SK-N-SH (cell line): Measurements from ENCODE around the gene DGCR6. TPM values are rescaled to one million over a fixed set of nuclear protein-coding genes. Genes with fewer than 3 reads are reported as not detected.
"Not testable (repeated sequence)": the region's sequence is repeated elsewhere in the genome, so short reads cannot be mapped to it uniquely, and the experiment has no call there.

Experiments
- CTCF ChIA-PET: fragments of 300-600, 350-600 bp; formaldehyde crosslinking; extraction: SDS; loops from one replicate; lab custom pipeline; 2021; lab: Yijun Ruan, JAX
- POLR2A ChIA-PET: fragments of 350-600 bp; sonication (Branson Sonifier 250); formaldehyde crosslinking; extraction: SDS; loops from one replicate; lab custom pipeline; 2020; ENCODE audit warnings: antibody characterized with exemption, inconsistent platforms; lab: Yijun Ruan, JAX
- DNase-seq: peaks from one replicate; pipeline ENCODE4 v3.0.0; 2012
- H2AFZ ChIP-seq: fragments of 200-600 bp; sonication (generic); 2 replicates; pipeline ENCODE4 v1.8.1; 2016; ENCODE audit warnings: antibody characterized with exemption, mild to moderate bottlenecking, low read depth
- H3F3A ChIP-seq: fragments of 200-600 bp; sonication (generic); replicated peaks from 2 replicates; pipeline ENCODE3; 2016; ENCODE audit warnings: antibody characterized with exemption, mild to moderate bottlenecking; ENCODE audit not compliant: insufficient read depth
- H3K27ac ChIP-seq, 2 experiments: fragments of 200-500 bp in 1 of 2; fragments of 200-600 bp in 1 of 2; sonication (Bioruptor generic) in 1 of 2; sonication (generic), shearing (Covaris generic) in 1 of 2; 2 replicates each; pipeline versions ENCODE4 v1.5.1 to v1.6.1; 2014 to 2016; ENCODE audit warnings: low read depth in 2 of 2, inconsistent platforms in 1 of 2, low read length in 1 of 2, mild to moderate bottlenecking in 1 of 2, mixed read lengths in 1 of 2
- H3K27me3 ChIP-seq: fragments of 200-600 bp; sonication (generic), shearing (Covaris generic); 2 replicates; pipeline ENCODE4 v1.6.1; 2016; ENCODE audit warnings: mixed run types; ENCODE audit not compliant: insufficient read depth
- H3K36me3 ChIP-seq, 2 experiments: fragments of 200-500 bp in 1 of 2; fragments of 200-600 bp in 1 of 2; sonication (Bioruptor generic) in 1 of 2; sonication (generic) in 1 of 2; replicated peaks in 1 of 2; 2 replicates each; pipeline versions ENCODE3 to v1.5.1; 2014 to 2016; ENCODE audit warnings: low read length in 1 of 2, mild to moderate bottlenecking in 1 of 2; ENCODE audit not compliant: insufficient read depth in 2 of 2, control insufficient read depth in 1 of 2
- H3K4me1 ChIP-seq, 2 experiments: fragments of 200-500 bp in 1 of 2; fragments of 200-600 bp in 1 of 2; sonication (Bioruptor generic) in 1 of 2; sonication (generic), shearing (Covaris generic) in 1 of 2; 2 replicates each; pipeline versions ENCODE4 v1.5.1 to v1.6.1; 2014 to 2016; ENCODE audit warnings: low read depth in 1 of 2, low read length in 1 of 2, mixed run types in 1 of 2; ENCODE audit not compliant: insufficient read depth in 2 of 2, control insufficient read depth in 1 of 2
- H3K4me2 ChIP-seq: fragments of 200-600 bp; sonication (generic), shearing (Covaris generic); 2 replicates; pipeline ENCODE4 v1.6.1; 2017; ENCODE audit warnings: mixed run types
- H3K4me3 ChIP-seq, 2 experiments: fragments of 200-500 bp in 1 of 2; fragments of 200-600 bp in 1 of 2; sonication (Bioruptor generic) in 1 of 2; sonication (generic), shearing (Covaris generic) in 1 of 2; 2 replicates each; pipeline versions ENCODE4 v1.5.1 to v1.8.1; 2014 to 2016; ENCODE audit warnings: low read depth in 2 of 2, inconsistent platforms in 1 of 2, low read length in 1 of 2, mild to moderate bottlenecking in 1 of 2, mixed read lengths in 1 of 2, moderate library complexity in 1 of 2
- H3K79me2 ChIP-seq: fragments of 200-600 bp; sonication (generic); 2 replicates; pipeline ENCODE4 v1.8.1; 2017; ENCODE audit warnings: mild to moderate bottlenecking; ENCODE audit not compliant: insufficient read depth
- H3K9ac ChIP-seq: fragments of 200-600 bp; sonication (generic); 2 replicates; pipeline ENCODE4 v1.6.1; 2017; ENCODE audit warnings: mixed run types
- H3K9me2 ChIP-seq: fragments of 200-600 bp; sonication (generic); 2 replicates; pipeline ENCODE4 v1.6.1; 2017; ENCODE audit warnings: mixed run types
- H3K9me3 ChIP-seq: fragments of 200-600 bp; sonication (generic); 2 replicates; pipeline ENCODE4 v1.6.1; 2017; ENCODE audit warnings: mixed run types, mild to moderate bottlenecking, moderate library complexity
- H4K20me1 ChIP-seq: fragments of 200-600 bp; sonication (generic); 2 replicates; pipeline ENCODE4 v1.6.1; 2017; ENCODE audit warnings: mild to moderate bottlenecking, mixed run types; ENCODE audit not compliant: insufficient read depth
- MEF2A ChIP-seq: IDR thresholded peaks from 2 replicates; pipeline ENCODE4 v1.4.0; 2012; ENCODE audit warnings: low read depth, borderline replicate concordance
- WGBS: methylation state at CpG from one replicate; pipeline ENCODE4 v1.1.6; 2017; ENCODE audit warnings: low lambda C conversion rate; 5-methylcytosine and 5-hydroxymethylcytosine counted together
- polyA plus RNA-seq, 3 experiments: library from polyadenylated mRNA; depleted of rRNA; stranded (reverse); fragments of >200 nt; gene quantifications; 2 replicates each; pipeline ENCODE4 v1.2.3, GENCODE V29; 2012
- TF ChIP-seq, protein P1 (sequence below): fragments of 150-350 bp; IDR thresholded peaks from 2 replicates; pipeline ENCODE4 v1.6.1; 2017; ENCODE audit warnings: antibody characterized with exemption, low read length, low read depth, borderline replicate concordance

DGCR6 gene
- polyA plus RNA-seq, 1 of the 3 experiments (the other 2 are of a cell fraction) = 1.2 TPM

DNA sequence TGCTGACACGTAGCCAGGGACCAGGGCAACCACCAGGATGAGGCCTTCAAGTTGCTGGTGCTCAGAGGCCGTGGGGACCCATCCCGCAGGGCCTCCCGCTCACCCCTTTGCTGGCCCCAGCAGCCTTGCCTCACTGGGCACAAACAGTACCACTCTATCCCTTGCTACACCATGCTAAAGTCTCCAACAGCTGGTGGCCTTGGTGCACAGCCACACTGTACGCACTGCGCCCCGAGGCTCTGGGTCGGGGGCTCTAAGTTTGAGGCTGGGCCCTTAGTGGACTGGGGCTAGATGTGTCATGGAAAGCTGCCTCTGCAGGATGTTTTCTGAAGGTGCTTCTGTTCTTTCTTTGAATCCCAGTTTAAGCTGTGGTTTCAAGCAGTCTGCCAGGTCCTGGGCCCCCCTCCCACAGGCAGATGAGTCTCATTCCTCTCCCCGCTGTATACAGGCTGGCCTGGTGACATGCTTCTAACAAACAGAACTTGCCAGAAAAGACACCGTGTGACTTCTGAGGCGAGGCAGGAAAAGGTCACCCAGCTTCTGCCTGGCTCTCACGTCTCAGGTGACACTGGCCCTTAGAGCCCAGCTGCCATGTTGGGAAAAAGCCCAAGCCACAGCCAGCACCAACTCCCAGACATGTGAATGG is 14.3 kb downstream of the DGCR6 start:
- H3K4me3 ChIP-seq, H2AFZ ChIP-seq, H3K9ac ChIP-seq, H3K9me3 ChIP-seq, DNase-seq, H3K79me2 ChIP-seq, H3K4me1 ChIP-seq, H3K4me2 ChIP-seq, H3K9me2 ChIP-seq, H3K27ac ChIP-seq, H3K36me3 ChIP-seq, H3F3A ChIP-seq, H4K20me1 ChIP-seq, H3K27me3 ChIP-seq: not testable (repeated sequence)
- ChIA-PET CTCF (interaction anchor here (1.2 kb wide), 1 partner anchor 12 kb away, joined by 4 read pairs; no protein-coding TSS in a partner anchor), POLR2A (interaction anchor here (1.1 kb wide), 1 partner anchor 14 kb away, joined by 3 read pairs; the partner anchor contains the start of gene DGCR6)
- WGBS = no CpG with 5 or more reads among the region's 12 CpGs

DNA sequence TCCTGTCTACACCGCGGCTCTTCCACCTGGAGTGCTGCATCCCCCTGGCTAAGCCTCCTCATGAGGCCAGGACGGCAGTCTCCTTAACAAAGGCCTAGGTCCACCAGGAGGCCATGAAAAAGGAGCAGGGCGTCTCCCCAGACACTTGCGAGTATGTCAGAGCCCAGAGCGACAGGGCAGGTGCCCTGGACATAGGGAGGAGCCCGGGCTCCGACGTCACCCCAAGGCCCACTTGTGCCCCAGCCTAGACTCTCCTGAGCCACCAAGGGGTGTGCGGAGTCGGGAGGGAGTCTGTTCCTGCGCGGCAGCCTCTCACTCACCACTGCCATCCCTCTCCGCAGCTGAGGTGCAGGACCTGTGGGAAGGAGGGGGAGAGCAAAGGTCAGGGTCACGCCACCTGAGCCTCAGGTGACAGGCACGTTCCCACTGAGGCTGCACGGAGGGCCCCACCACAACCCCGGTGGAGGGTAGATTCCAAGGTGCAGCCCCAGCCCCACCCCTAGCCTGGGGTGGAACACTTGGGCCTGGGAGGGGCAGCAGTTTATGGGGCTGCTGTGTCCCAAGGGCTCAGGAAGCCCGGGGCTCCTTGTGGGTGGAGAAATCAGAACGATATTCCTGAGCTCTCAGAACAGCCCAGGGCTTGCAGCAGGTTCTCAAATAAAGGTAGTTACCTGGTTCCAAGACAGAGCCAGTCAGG is 19.4 kb downstream of the DGCR6 start:
- Histone ChIP-seq H3K9ac (no peak overlapping the region), H3K27me3 (no peaks in the 10 kb centered on the region), H3K9me2 (no peaks in the 10 kb centered on the region), H3K36me3 (no peaks in the 10 kb centered on the region), H2AFZ (no peak overlapping the region), H3F3A (no peaks in the 10 kb centered on the region), H3K9me3 (no peaks in the 10 kb centered on the region), H3K79me2 (no peaks in the 10 kb centered on the region), H3K4me1 (no peaks in the 10 kb centered on the region), H3K4me2 (no peak overlapping the region), H4K20me1 (no peaks in the 10 kb centered on the region), H3K4me3 (no peak overlapping the region), H3K27ac (no peak overlapping the region)
- TF ChIP-seq, protein P1, sequence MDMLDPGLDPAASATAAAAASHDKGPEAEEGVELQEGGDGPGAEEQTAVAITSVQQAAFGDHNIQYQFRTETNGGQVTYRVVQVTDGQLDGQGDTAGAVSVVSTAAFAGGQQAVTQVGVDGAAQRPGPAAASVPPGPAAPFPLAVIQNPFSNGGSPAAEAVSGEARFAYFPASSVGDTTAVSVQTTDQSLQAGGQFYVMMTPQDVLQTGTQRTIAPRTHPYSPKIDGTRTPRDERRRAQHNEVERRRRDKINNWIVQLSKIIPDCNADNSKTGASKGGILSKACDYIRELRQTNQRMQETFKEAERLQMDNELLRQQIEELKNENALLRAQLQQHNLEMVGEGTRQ = no peak
- no CpG with 5 or more reads among the region's 20 CpGs for WGBS
- ChIA-PET CTCF (no interaction called here), POLR2A (no interaction called here)
- no peak for DNase-seq

DNA sequence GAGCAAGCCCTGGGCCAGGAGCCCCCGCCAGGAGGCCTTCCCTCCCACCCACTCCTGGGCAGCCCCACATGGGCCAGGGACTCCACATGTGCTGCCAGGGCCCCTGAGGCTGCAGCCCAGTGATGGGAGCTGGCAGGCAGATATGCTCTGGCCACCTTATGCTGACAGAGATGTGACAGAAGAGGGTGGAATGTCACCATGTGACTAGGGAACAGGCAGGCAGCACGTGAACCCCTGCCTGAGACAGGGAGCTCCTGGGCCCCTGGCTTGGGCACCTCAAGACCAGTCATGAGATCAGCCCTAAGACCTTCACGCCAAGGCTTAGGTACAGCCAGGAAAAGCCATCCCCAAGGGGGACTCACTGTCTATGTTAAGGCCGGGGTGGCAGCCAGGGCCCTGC is 20.9 kb downstream of the DGCR6 start:
- Histone ChIP-seq H3K4me1 (no peaks in the 10 kb centered on the region), H2AFZ (no peak overlapping the region), H3K9me2 (no peaks in the 10 kb centered on the region), H3K27me3 (no peaks in the 10 kb centered on the region), H3K4me3 (no peak overlapping the region), H3K9ac (no peak overlapping the region), H3K4me2 (no peak overlapping the region), H3F3A (no peaks in the 10 kb centered on the region), H3K9me3 (no peaks in the 10 kb centered on the region), H3K36me3 (no peaks in the 10 kb centered on the region), H3K27ac (no peak overlapping the region), H4K20me1 (no peaks in the 10 kb centered on the region), H3K79me2 (no peaks in the 10 kb centered on the region)
- TF ChIP-seq MEF2A = no peak
- WGBS = no CpG with 5 or more reads among the region's 4 CpGs
- CTCF ChIA-PET = interaction anchor here (1.1 to 1.3 kb wide), 3 partner anchors 9 to 27 kb away, joined by 3 to 4 read pairs (median 3); partner anchors contain the start of genes DGCR6 and PRODH
- DNase-seq = no peak
- POLR2A ChIA-PET = no interaction called here
